Testis (tissue), 2 donors: Measurements from ENCODE around the gene PPP1R9A.

Source experiments
- CTCF ChIP-seq, 3 experiments: fragments of 450-650 bp in 2 of 3; fragments of 200-600 bp in 1 of 3; sonication (generic) in 1 of 3; IDR thresholded peaks; one replicate each; pipeline ENCODE4 v1.5.1; 2016 to 2019; ENCODE audit warnings: antibody characterized with exemption in 3 of 3, mild to moderate bottlenecking in 2 of 3, moderate library complexity in 1 of 3
- POLR2A ChIP-seq: fragments of 450-650 bp; IDR thresholded peaks from one replicate; pipeline ENCODE4 v1.6.1; 2017; ENCODE audit warnings: antibody characterized with exemption, mild to moderate bottlenecking, moderate library complexity

DNA sequence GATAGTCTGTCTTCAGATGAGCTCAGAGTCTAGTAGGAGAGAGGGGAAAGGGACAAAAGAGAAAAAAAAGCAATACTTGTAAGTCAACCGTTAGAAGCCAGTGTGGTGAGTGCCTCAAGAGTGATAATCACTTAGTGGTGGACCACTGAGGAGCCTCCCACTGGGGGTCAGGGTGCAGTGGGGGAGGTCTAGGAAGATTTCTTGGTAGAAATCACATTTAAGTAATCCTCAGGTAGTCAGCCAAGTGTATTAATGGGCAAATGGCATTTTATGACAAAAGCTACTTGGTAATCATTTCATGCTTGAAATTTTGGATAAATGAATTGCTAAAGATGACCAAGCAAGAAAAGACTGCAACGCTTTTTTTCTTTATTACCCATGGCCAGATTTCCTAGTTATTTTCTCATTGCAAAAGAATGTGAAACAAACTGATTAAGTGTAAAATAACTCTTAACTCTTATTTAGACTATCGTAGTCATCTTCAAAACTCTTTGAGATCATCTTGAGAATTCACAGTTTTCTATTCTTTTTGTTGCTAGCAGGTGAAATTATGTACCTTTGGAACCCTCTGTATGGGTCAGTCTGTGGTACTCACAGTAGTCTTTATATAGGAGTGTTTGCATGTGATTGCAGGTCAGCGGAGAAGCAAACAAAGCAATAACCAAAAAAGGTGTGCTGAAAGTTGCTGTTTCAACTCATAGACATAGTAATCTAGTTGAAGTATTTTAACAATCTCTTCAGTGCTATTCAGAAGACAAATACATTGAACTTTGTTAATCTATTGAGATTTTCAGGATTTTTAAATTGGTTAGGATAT is 63.9 kb downstream of the PPP1R9A start:
- TF ChIP-seq POLR2A (no peak), CTCF (IDR thresholded peaks at IDR 0.05) (no peak)
